Measurements from ENCODE around the gene PLCB1. TPM values are rescaled to one million over a fixed set of nuclear protein-coding genes. Genes with fewer than 3 reads are reported as not detected.

PLCB1 gene
- total RNA-seq, 1 donor: 35.4 TPM

- no peak for DNase-seq (ENCODE audit: low read depth)
- H3K4me3 ChIP-seq (ENCODE audit: low read depth, low read length): no peak overlapping the region
- TF ChIP-seq, protein P1, sequence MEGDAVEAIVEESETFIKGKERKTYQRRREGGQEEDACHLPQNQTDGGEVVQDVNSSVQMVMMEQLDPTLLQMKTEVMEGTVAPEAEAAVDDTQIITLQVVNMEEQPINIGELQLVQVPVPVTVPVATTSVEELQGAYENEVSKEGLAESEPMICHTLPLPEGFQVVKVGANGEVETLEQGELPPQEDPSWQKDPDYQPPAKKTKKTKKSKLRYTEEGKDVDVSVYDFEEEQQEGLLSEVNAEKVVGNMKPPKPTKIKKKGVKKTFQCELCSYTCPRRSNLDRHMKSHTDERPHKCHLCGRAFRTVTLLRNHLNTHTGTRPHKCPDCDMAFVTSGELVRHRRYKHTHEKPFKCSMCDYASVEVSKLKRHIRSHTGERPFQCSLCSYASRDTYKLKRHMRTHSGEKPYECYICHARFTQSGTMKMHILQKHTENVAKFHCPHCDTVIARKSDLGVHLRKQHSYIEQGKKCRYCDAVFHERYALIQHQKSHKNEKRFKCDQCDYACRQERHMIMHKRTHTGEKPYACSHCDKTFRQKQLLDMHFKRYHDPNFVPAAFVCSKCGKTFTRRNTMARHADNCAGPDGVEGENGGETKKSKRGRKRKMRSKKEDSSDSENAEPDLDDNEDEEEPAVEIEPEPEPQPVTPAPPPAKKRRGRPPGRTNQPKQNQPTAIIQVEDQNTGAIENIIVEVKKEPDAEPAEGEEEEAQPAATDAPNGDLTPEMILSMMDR (IDR thresholded peaks at IDR 0.05; ENCODE audit: insufficient read depth, low read depth, low read length): no peak
Observed at GRCh38 chr20:8190043-8190880, 58.2 kb downstream of the PLCB1 start.

- H3K4me3 ChIP-seq (ENCODE audit: low read depth, low read length): no peak overlapping the region
- TF ChIP-seq, protein P1 (IDR thresholded peaks at IDR 0.05; ENCODE audit: insufficient read depth, low read depth, low read length): no peak
- no peak for DNase-seq (ENCODE audit: low read depth)
Observed at GRCh38 chr20:8194721-8195120, 62.7 kb downstream of the PLCB1 start.

GRCh38 chr20:8196096-8196495, 64.0 kb downstream of the PLCB1 start:
- no peak for DNase-seq (ENCODE audit: low read depth)
- no peak overlapping the region for H3K4me3 ChIP-seq (ENCODE audit: low read depth, low read length)
- TF ChIP-seq, protein P1 (IDR thresholded peaks at IDR 0.05; ENCODE audit: insufficient read depth, low read depth, low read length): no peak

GRCh38 chr20:8200220-8200619, 68.2 kb downstream of the PLCB1 start:
- no peak for DNase-seq (ENCODE audit: low read depth)
- H3K4me3 ChIP-seq (ENCODE audit: low read depth, low read length): no peak overlapping the region
- TF ChIP-seq, protein P1 (IDR thresholded peaks at IDR 0.05; ENCODE audit: insufficient read depth, low read depth, low read length): no peak

DNA sequence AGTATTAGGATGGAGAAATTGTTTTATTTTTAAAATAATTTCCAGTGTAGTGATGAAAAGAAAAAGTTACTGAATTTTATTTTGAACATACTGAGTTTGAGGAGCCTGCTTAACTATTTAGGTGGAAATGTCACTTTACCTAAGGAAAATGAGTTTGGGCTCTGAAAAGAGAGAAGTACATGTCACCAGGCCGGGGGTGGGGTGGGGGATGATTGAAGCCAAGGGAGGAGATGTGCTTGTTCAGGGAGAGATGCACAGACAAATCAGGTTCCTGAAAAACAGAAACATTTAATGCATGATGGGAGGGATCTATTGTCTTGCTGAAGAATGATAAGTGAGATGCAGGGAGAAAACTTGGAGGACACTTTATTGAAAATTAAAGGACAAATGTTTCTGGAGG, 71.3 kb downstream of the PLCB1 start:
- TF ChIP-seq, protein P1 (IDR thresholded peaks at IDR 0.05; ENCODE audit: insufficient read depth, low read depth, low read length): no peak
- no peak overlapping the region for H3K4me3 ChIP-seq (ENCODE audit: low read depth, low read length)
- no peak for DNase-seq (ENCODE audit: low read depth)

DNA sequence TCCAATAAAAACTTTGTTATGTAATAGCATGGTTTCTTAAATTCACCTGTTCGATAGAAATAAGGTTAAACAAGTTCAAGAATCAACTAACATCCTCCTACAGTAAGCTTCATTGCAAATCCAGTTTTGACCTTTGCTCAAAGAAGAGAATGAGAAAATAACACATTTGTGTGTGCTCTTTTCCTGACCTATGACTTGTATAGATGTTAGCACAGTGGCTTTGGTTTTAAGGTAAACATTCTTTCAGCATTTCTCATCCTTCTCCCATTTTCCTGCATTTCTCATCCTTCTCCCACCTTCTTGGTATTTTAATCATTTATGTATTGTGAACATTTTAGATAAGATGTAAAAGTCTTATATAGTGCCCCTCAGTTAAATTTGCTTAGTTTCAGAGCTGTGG, 73.9 kb downstream of the PLCB1 start:
- TF ChIP-seq, protein P1 (IDR thresholded peaks at IDR 0.05; ENCODE audit: insufficient read depth, low read depth, low read length): no peak
- no peak overlapping the region for H3K4me3 ChIP-seq (ENCODE audit: low read depth, low read length)

More for the DNA sequence above, 73.9 kb downstream of the PLCB1 start:
- DNase-seq (ENCODE audit: low read depth): no peak

Measured in fibroblast of villous mesenchyme (primary cell).